SK-N-SH treated with all-trans-retinoic acid at 6 μM for 48 hours (cell line): Measurements from ENCODE around the gene SNTB2.

ENCODE experiments used
- ATAC-seq: fragments of 200-7000 bp; cut with Tn5 transposase; 3 replicates; pipeline ENCODE4 v1.9.1; 2020; ENCODE audit warnings: mild to moderate bottlenecking, moderate library complexity
- ARNTL ChIP-seq: fragments of 450-650 bp; formaldehyde crosslinking; IDR thresholded peaks from 2 replicates; pipeline ENCODE4 v1.5.0; 2020; ENCODE audit warnings: low read depth, mild to moderate bottlenecking, moderate library complexity, borderline replicate concordance
- BACH2 ChIP-seq: fragments of 250-450 bp; sonication (Bioruptor Pico); IDR thresholded peaks from 2 replicates; pipeline ENCODE4 v1.9.0; 2021; ENCODE audit warnings: mild to moderate bottlenecking, borderline replicate concordance
- CREB5 ChIP-seq: fragments of 250-450 bp; sonication (Bioruptor Pico); IDR thresholded peaks from 2 replicates; pipeline ENCODE4 v1.5.1; 2020; ENCODE audit warnings: low read depth, mild to moderate bottlenecking, moderate library complexity
- CSDC2 ChIP-seq: fragments of 250-450 bp; sonication (Bioruptor Pico); IDR thresholded peaks from 2 replicates; pipeline ENCODE4 v1.5.0; 2020; ENCODE audit warnings: mild to moderate bottlenecking, moderate library complexity
- ESRRG ChIP-seq: fragments of 250-450 bp; sonication (Bioruptor Pico); IDR thresholded peaks from 2 replicates; pipeline ENCODE4 v1.6.1; 2021; ENCODE audit warnings: mild to moderate bottlenecking
- GLIS3 ChIP-seq: fragments of 250-450 bp; sonication (Bioruptor Pico); IDR thresholded peaks from 2 replicates; pipeline ENCODE4 v1.5.0; 2020; ENCODE audit warnings: mild to moderate bottlenecking, moderate library complexity
- ISL1 ChIP-seq: fragments of 250-450 bp; sonication (Bioruptor Pico); IDR thresholded peaks from 2 replicates; pipeline ENCODE4 v2.1.2; 2022; ENCODE audit warnings: mild to moderate bottlenecking, moderate library complexity
- OSR1 ChIP-seq: fragments of 250-450 bp; sonication (Bioruptor Pico); IDR thresholded peaks from 2 replicates; pipeline ENCODE4 v1.8.0; 2022; ENCODE audit warnings: moderate library complexity, mild to moderate bottlenecking, inconsistent platforms
- PPARA ChIP-seq: fragments of 250-450 bp; sonication (Bioruptor Pico); IDR thresholded peaks from 2 replicates; pipeline ENCODE4 v1.5.0; 2020; ENCODE audit warnings: mild to moderate bottlenecking, borderline replicate concordance
- RARB ChIP-seq: fragments of 250-450 bp; sonication (Bioruptor Pico); IDR thresholded peaks from 2 replicates; pipeline ENCODE4 v1.8.0; 2021; ENCODE audit warnings: mild to moderate bottlenecking, moderate library complexity
- SNAI2 ChIP-seq: fragments of 250-450 bp; sonication (Bioruptor Pico); IDR thresholded peaks from 2 replicates; pipeline ENCODE4 v1.5.0; 2020; ENCODE audit warnings: mild to moderate bottlenecking, moderate library complexity
- TCF4 ChIP-seq: fragments of 250-450 bp; sonication (Bioruptor Pico); IDR thresholded peaks from 2 replicates; pipeline ENCODE4 v1.8.0; 2021; ENCODE audit warnings: mild to moderate bottlenecking, moderate library complexity, borderline replicate concordance
- TOX ChIP-seq: fragments of 250-450 bp; sonication (Bioruptor Pico); IDR thresholded peaks from 2 replicates; pipeline ENCODE4 v1.8.0; 2021; ENCODE audit warnings: mild to moderate bottlenecking, moderate library complexity, borderline replicate concordance
- TSHZ2 ChIP-seq: fragments of 250-450 bp; sonication (Bioruptor Pico); IDR thresholded peaks from 2 replicates; pipeline ENCODE4 v1.5.0; 2020; ENCODE audit warnings: mild to moderate bottlenecking, moderate library complexity
- ZC3H10 ChIP-seq: fragments of 250-450 bp; sonication (Bioruptor Pico); IDR thresholded peaks from 2 replicates; pipeline ENCODE4 v1.5.1; 2021; ENCODE audit warnings: mild to moderate bottlenecking, moderate library complexity
- ZFP30 ChIP-seq: fragments of 450-650 bp; formaldehyde crosslinking; IDR thresholded peaks from 2 replicates; pipeline ENCODE4 v1.5.0; 2022; ENCODE audit warnings: mild to moderate bottlenecking, moderate library complexity
- ZNF565 ChIP-seq: fragments of 450-650 bp; formaldehyde crosslinking; conservative IDR thresholded peaks from 2 replicates; pipeline ENCODE4 v1.5.0; 2020; ENCODE audit warnings: low read depth, mild to moderate bottlenecking, moderate library complexity
- ZNF70 ChIP-seq: fragments of 450-650 bp; formaldehyde crosslinking; IDR thresholded peaks from 2 replicates; pipeline ENCODE4 v1.5.0; 2020; ENCODE audit warnings: mild to moderate bottlenecking, moderate library complexity
- ZNF8 ChIP-seq: fragments of 450-650 bp; formaldehyde crosslinking; IDR thresholded peaks from 2 replicates; pipeline ENCODE4 v1.5.0; 2020; ENCODE audit warnings: mild to moderate bottlenecking, moderate library complexity
- TF ChIP-seq, protein P1 (sequence below): fragments of 250-450 bp; sonication (Bioruptor Pico); IDR thresholded peaks from 2 replicates; pipeline ENCODE4 v1.5.1; 2021; ENCODE audit warnings: mild to moderate bottlenecking, moderate library complexity

Gene SNTB2

GRCh38 chr16:69217433-69217832 lies 30.5 kb downstream of the SNTB2 start:
- ATAC-seq: peak; percentile 60
- TF ChIP-seq, protein P1, sequence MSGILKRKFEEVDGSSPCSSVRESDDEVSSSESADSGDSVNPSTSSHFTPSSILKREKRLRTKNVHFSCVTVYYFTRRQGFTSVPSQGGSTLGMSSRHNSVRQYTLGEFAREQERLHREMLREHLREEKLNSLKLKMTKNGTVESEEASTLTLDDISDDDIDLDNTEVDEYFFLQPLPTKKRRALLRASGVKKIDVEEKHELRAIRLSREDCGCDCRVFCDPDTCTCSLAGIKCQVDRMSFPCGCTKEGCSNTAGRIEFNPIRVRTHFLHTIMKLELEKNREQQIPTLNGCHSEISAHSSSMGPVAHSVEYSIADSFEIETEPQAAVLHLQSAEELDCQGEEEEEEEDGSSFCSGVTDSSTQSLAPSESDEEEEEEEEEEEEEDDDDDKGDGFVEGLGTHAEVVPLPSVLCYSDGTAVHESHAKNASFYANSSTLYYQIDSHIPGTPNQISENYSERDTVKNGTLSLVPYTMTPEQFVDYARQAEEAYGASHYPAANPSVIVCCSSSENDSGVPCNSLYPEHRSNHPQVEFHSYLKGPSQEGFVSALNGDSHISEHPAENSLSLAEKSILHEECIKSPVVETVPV: no peak
- peak; percentile 56; the same call in 1 of the 2 replicates for TF ChIP-seq ISL1 (CRISPR knock-in tag)

DNA sequence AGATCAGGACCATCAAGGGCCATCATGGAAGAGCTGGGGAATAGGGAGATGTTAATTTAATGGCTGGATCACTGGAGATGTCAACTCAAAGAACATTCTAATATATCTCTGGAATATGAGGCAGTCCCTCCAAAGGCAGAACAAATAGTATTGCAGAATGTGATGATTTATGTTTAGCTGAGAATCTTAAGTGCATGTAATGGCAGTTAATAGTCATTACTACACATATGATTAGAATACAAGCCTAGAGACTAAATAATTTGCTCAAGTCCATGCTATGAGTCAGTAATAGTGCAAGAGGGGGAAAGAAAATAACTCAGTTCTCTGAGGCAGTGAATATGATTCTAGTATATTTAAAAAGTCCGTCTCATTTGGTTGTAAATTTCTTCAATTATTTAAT lies 32.3 kb downstream of the SNTB2 start:
- no peak for ATAC-seq
- TF ChIP-seq ISL1 (CRISPR knock-in tag) (peak; percentile 76), ARNTL (CRISPR knock-in tag) (no peak)
- TF ChIP-seq, all 23 proteins: peak for 1

DNA sequence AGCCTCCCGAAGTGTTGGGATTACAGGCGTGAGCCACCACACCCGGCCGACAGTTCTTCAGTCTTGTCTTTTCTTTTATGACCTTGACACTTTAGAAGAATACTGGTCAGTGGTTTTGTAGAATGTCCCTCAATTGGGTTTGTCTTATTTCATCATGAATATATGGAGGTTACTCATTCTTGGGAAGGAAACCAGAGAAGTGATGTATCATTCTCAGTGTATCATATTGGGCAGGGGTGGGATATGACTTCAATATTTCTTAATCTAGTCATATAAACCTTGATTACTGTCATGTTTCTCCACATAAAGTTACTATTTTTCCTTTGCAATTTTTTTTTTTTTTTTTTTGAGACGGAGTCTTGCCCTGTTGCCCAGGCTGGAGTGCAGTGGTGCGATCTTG lies 36.9 kb downstream of the SNTB2 start:
- TF ChIP-seq GLIS3 (CRISPR knock-in tag) (no peak), CSDC2 (CRISPR knock-in tag) (no peak), PPARA (no peak), ZNF565 (CRISPR knock-in tag) (no peak), TCF4 (CRISPR knock-in tag) (no peak), CREB5 (CRISPR knock-in tag) (no peak), ARNTL (CRISPR knock-in tag) (no peak), TSHZ2 (CRISPR knock-in tag) (no peak), RARB (CRISPR knock-in tag) (no peak), OSR1 (CRISPR knock-in tag) (no peak), ZC3H10 (CRISPR knock-in tag) (no peak), ESRRG (CRISPR knock-in tag) (no peak)
- no peak for ATAC-seq

GRCh38 chr16:69225121-69225520 lies 38.2 kb downstream of the SNTB2 start:
- no peak for ATAC-seq
- TF ChIP-seq ESRRG (CRISPR knock-in tag): no peak
- TF ChIP-seq RARB (CRISPR knock-in tag): no peak
- TF ChIP-seq ARNTL (CRISPR knock-in tag): no peak
- no peak for TF ChIP-seq ZC3H10 (CRISPR knock-in tag)
- no peak for TF ChIP-seq SNAI2 (CRISPR knock-in tag)

DNA sequence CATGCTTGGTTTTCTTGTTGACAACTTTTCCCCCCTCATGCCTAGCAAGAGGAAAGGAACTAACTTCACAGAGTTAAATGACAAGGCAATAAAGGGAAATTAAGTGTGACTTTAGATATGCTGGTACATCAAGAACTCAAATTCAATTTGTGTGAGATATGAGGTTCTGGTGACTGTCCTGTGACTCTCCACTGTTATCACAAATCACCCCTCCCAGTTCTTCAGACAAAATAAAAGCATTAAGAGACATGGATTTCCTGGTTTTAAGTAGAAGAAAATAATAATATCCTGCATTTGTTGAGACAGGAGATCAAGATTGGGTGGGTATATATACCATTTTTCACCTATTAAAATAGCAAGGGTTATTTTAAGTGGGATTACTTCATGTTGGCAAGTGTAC lies 46.2 kb downstream of the SNTB2 start:
- ATAC-seq: no peak
- TF ChIP-seq OSR1 (CRISPR knock-in tag): no peak

DNA sequence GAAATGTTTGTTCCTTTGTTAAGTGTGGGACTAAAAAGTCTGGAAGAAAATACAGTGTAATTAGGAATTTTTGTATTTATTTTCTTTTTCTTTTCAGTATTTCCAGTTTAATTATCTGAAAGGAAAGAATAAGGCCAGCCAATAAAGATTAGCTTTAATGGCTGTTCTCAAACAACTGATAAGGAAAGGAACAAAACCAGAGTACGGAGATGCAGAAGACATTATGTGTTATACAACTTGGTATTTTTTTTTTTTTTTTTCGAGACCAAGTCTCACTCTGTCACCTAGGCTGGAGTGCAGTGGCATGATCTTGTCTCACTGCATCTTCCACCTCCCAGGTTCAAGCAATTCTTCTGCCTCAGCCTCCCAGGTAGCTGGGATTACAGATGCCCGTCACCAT lies 47.5 kb downstream of the SNTB2 start:
- TF ChIP-seq ZNF8 (CRISPR knock-in tag) (no peak), ZNF70 (no peak), TOX (no peak), TCF4 (CRISPR knock-in tag) (no peak), ZC3H10 (CRISPR knock-in tag) (no peak), ZFP30 (CRISPR knock-in tag) (no peak)
- no peak for ATAC-seq

DNA sequence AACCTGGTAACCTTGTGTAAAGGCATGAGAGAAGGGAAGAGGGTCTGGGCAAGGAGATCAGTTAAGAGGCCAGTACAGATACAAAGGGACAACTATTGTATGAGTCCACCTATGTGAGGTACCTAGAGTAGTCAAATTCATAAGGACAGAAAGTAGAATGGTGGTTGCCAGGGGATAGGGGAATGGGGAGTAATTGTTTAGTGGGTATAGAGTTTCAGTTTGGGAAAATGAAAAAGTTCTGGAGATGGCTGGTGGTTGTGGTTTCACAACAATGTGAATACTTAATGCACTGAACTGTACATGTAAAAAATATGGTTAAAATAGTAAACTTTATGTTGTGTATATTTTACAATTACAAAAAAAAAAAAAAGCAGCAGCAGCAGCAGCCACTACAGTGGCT lies 49.4 kb downstream of the SNTB2 start:
- TF ChIP-seq BACH2 (CRISPR knock-in tag) (no peak), CREB5 (CRISPR knock-in tag) (no peak), OSR1 (CRISPR knock-in tag) (no peak), ESRRG (CRISPR knock-in tag) (no peak), ZNF70 (no peak)
- TF ChIP-seq, all 23 proteins: peak for 0
- ATAC-seq: no peak
